Neuron (in vitro differentiated cells): Measurements from ENCODE around the gene RAE1.

Experiments
- H2AFZ ChIP-seq: one replicate; pipeline ENCODE4 v1.6.1; 2013; ENCODE audit warnings: low read depth, mild to moderate bottlenecking, inconsistent platforms, low read length, moderate library complexity
- H3K27me3 ChIP-seq: one replicate; pipeline ENCODE4 v1.6.1; 2013; ENCODE audit warnings: low read length; ENCODE audit not compliant: insufficient read depth
- H3K36me3 ChIP-seq: one replicate; pipeline ENCODE4 v1.6.1; 2013; ENCODE audit warnings: low read length; ENCODE audit not compliant: insufficient read depth
- H3K4me1 ChIP-seq: one replicate; pipeline ENCODE4 v1.6.1; 2013; ENCODE audit warnings: low read length; ENCODE audit not compliant: insufficient read depth
- H3K4me3 ChIP-seq: 2 replicates; pipeline ENCODE4 v1.5.1; 2013; ENCODE audit warnings: mild to moderate bottlenecking, low read length, moderate library complexity
- H3K9me3 ChIP-seq: one replicate; pipeline ENCODE4 v1.6.1; 2013; ENCODE audit warnings: low read length

RAE1 gene

GRCh38 chr20:57397693-57398108, 46.6 kb downstream of the RAE1 start:
- Histone ChIP-seq H3K27me3 (no peaks in the 10 kb centered on the region), H2AFZ (no peak overlapping the region), H3K36me3 (peaks cover 59% of the 10 kb centered on the region), H3K9me3 (no peaks in the 10 kb centered on the region), H3K4me3 (no peak overlapping the region), H3K4me1 (peaks cover 45% of the 10 kb centered on the region)

GRCh38 chr20:57398231-57398821, 47.3 kb downstream of the RAE1 start:
- Histone ChIP-seq H2AFZ (no peak overlapping the region), H3K9me3 (no peaks in the 10 kb centered on the region), H3K27me3 (no peaks in the 10 kb centered on the region), H3K4me3 (no peak overlapping the region), H3K4me1 (peaks cover 39% of the 10 kb centered on the region), H3K36me3 (peaks cover 62% of the 10 kb centered on the region)

- Histone ChIP-seq H2AFZ (no peak overlapping the region), H3K4me1 (peaks cover 32% of the 10 kb centered on the region), H3K4me3 (no peak overlapping the region), H3K36me3 (peaks cover 55% of the 10 kb centered on the region), H3K9me3 (no peaks in the 10 kb centered on the region), H3K27me3 (no peaks in the 10 kb centered on the region)
Measured at GRCh38 chr20:57398901-57399535, 48.0 kb downstream of the RAE1 start.

GRCh38 chr20:57399587-57400155, 48.6 kb downstream of the RAE1 start:
- peaks cover 28% of the 10 kb centered on the region for H3K4me1 ChIP-seq
- H3K4me3 ChIP-seq = no peak overlapping the region
- H3K27me3 ChIP-seq = no peaks in the 10 kb centered on the region
- H3K36me3 ChIP-seq = peaks cover 49% of the 10 kb centered on the region
- no peaks in the 10 kb centered on the region for H3K9me3 ChIP-seq
- H2AFZ ChIP-seq = no peak overlapping the region

GRCh38 chr20:57400231-57400701, 49.2 kb downstream of the RAE1 start:
- Histone ChIP-seq H3K27me3 (no peaks in the 10 kb centered on the region), H2AFZ (no peak overlapping the region), H3K4me1 (peaks cover 22% of the 10 kb centered on the region), H3K36me3 (peaks cover 51% of the 10 kb centered on the region), H3K9me3 (no peaks in the 10 kb centered on the region), H3K4me3 (no peak overlapping the region)

GRCh38 chr20:57400821-57401564, 49.9 kb downstream of the RAE1 start:
- no peaks in the 10 kb centered on the region for H3K9me3 ChIP-seq
- H3K4me3 ChIP-seq = no peak overlapping the region
- peaks cover 53% of the 10 kb centered on the region for H3K36me3 ChIP-seq
- no peaks in the 10 kb centered on the region for H3K27me3 ChIP-seq
- H2AFZ ChIP-seq = no peak overlapping the region
- peaks cover 16% of the 10 kb centered on the region for H3K4me1 ChIP-seq

- Histone ChIP-seq H3K27me3 (no peaks in the 10 kb centered on the region), H3K36me3 (peaks cover 58% of the 10 kb centered on the region), H2AFZ (no peak overlapping the region), H3K4me3 (no peak overlapping the region), H3K9me3 (no peaks in the 10 kb centered on the region), H3K4me1 (peaks cover 13% of the 10 kb centered on the region)
Measured at GRCh38 chr20:57401565-57401918, 50.5 kb downstream of the RAE1 start.

GRCh38 chr20:57402206-57403125, 51.4 kb downstream of the RAE1 start:
- Histone ChIP-seq H3K36me3 (peaks cover 55% of the 10 kb centered on the region), H3K4me3 (no peak overlapping the region), H3K27me3 (no peaks in the 10 kb centered on the region), H2AFZ (no peak overlapping the region), H3K9me3 (no peaks in the 10 kb centered on the region), H3K4me1 (peaks cover 13% of the 10 kb centered on the region)

GRCh38 chr20:57403216-57403615, 52.2 kb downstream of the RAE1 start:
- Histone ChIP-seq H3K9me3 (no peaks in the 10 kb centered on the region), H3K27me3 (no peaks in the 10 kb centered on the region), H3K36me3 (peaks cover 56% of the 10 kb centered on the region), H3K4me3 (no peak overlapping the region), H2AFZ (no peak overlapping the region), H3K4me1 (peaks cover 11% of the 10 kb centered on the region)

- Histone ChIP-seq H3K27me3 (no peaks in the 10 kb centered on the region), H3K36me3 (peaks cover 60% of the 10 kb centered on the region), H3K4me1 (peaks cover 5% of the 10 kb centered on the region), H3K4me3 (no peak overlapping the region), H2AFZ (no peak overlapping the region), H3K9me3 (no peaks in the 10 kb centered on the region)
Measured at GRCh38 chr20:57404006-57404405, 53.0 kb downstream of the RAE1 start.

- no peaks in the 10 kb centered on the region for H3K27me3 ChIP-seq
- no peaks in the 10 kb centered on the region for H3K9me3 ChIP-seq
- no peak overlapping the region for H3K4me3 ChIP-seq
- H3K36me3 ChIP-seq = peaks cover 60% of the 10 kb centered on the region
- H2AFZ ChIP-seq = no peak overlapping the region
- H3K4me1 ChIP-seq = peaks cover 4% of the 10 kb centered on the region
Measured at GRCh38 chr20:57404419-57405072, 53.5 kb downstream of the RAE1 start.
